Measurements from ENCODE around the gene IRF2BPL.

The IRF2BPL gene

DNA sequence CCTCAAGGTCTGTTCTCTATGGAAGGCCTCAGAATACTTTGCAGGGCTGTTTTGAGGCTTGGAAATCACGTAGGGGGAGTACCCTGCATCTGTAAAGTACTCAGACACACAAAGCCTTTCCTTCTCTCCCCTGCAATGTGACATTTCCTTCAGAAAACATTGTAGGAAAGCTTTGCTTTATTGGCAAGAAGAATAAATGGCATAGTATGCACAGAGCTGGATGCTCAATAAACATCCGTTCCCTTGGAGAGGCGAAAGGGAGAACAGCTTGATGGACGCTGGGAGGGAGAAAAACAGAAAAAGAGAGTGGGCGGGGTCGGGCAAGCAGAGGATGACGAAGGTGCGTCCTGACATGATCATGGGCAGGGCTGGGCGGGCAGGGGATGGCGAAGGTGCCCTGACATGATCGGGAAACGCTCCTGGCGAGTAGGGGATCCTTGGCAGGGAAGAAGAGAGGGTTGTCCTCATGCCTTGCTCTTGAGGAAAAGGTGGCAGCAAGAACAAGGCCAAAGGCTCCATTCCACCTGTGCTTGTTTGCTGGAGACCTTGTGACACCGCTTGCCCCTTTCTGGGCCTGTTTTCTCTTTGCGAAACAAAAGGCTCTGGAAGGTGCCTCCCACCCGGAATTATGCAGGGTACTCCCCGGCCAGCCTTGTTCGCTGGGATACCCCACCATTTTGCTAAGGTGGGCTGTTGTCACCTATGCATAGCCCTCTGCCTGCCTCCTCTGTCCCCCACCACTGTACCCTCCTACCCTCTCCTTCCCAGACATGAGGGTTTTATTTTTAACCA is 21.1 kb downstream of the IRF2BPL start:
- in situ Hi-C loops (cut with HindIII; ENCODE audit: low sequenced_read_pairs): no loop called here
- TF ChIP-seq, protein P1, sequence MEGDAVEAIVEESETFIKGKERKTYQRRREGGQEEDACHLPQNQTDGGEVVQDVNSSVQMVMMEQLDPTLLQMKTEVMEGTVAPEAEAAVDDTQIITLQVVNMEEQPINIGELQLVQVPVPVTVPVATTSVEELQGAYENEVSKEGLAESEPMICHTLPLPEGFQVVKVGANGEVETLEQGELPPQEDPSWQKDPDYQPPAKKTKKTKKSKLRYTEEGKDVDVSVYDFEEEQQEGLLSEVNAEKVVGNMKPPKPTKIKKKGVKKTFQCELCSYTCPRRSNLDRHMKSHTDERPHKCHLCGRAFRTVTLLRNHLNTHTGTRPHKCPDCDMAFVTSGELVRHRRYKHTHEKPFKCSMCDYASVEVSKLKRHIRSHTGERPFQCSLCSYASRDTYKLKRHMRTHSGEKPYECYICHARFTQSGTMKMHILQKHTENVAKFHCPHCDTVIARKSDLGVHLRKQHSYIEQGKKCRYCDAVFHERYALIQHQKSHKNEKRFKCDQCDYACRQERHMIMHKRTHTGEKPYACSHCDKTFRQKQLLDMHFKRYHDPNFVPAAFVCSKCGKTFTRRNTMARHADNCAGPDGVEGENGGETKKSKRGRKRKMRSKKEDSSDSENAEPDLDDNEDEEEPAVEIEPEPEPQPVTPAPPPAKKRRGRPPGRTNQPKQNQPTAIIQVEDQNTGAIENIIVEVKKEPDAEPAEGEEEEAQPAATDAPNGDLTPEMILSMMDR (IDR thresholded peaks at IDR 0.05; ENCODE audit: low read depth, low read length, missing control alignments): no peak
- no peak for DNase-seq (ENCODE audit: low read depth)
- H3K4me3 ChIP-seq (ENCODE audit: low read depth, low read length): no peak overlapping the region

GRCh38 chr14:77006132-77006531 is 22.4 kb downstream of the IRF2BPL start:
- in situ Hi-C loops (cut with HindIII; ENCODE audit: low sequenced_read_pairs): no loop called here
- no peak for DNase-seq (ENCODE audit: low read depth)
- TF ChIP-seq, protein P1 (IDR thresholded peaks at IDR 0.05; ENCODE audit: low read depth, low read length, missing control alignments): no peak
- H3K4me3 ChIP-seq (ENCODE audit: low read depth, low read length): no peak overlapping the region

- in situ Hi-C loops (cut with HindIII; ENCODE audit: low sequenced_read_pairs): no loop called here
- TF ChIP-seq, protein P1 (IDR thresholded peaks at IDR 0.05; ENCODE audit: low read depth, low read length, missing control alignments): no peak
- DNase-seq (ENCODE audit: low read depth): no peak
- no peak overlapping the region for H3K4me3 ChIP-seq (ENCODE audit: low read depth, low read length)
Measured at GRCh38 chr14:77005559-77005958, 22.9 kb downstream of the IRF2BPL start.

DNA sequence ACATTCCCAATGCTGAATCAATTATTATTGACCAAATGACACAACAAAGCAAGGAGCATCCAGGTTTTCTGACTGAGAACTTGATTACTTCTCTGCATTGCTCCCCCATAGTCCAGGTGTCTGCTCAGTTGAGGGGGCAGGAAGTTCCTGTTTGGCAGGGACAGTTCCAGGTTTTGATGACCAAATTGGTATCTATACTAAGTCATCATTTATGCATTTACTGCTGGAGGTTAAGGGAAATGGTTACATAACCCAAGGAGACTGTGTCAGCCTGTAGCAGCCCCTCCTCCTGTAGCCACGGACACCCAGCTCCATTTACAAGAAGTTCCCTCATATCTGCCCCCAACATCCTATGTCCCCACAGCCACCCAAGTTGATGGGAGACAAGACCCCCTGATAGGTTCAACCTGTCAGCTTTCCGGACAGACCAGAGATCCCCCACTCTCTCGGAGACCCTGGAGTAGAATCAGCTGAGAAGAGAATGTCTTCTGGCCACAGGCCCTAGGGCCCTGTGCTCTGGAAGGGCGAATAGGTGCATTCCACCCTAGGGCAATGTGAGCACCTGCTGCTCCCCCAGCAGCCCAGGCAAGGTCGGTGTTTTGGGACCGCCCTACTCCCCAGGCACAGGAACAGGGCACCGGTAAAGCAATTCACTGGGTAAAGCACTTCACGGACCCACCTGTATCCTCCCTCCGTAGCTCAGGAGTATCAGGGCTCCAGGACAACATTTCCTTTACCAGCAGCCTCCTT is 23.6 kb downstream of the IRF2BPL start:
- no peak overlapping the region for H3K4me3 ChIP-seq (ENCODE audit: low read depth, low read length)
- no peak for DNase-seq (ENCODE audit: low read depth)
- in situ Hi-C loops (cut with HindIII; ENCODE audit: low sequenced_read_pairs): no loop called here
- TF ChIP-seq, protein P1 (IDR thresholded peaks at IDR 0.05; ENCODE audit: low read depth, low read length, missing control alignments): no peak

DNA sequence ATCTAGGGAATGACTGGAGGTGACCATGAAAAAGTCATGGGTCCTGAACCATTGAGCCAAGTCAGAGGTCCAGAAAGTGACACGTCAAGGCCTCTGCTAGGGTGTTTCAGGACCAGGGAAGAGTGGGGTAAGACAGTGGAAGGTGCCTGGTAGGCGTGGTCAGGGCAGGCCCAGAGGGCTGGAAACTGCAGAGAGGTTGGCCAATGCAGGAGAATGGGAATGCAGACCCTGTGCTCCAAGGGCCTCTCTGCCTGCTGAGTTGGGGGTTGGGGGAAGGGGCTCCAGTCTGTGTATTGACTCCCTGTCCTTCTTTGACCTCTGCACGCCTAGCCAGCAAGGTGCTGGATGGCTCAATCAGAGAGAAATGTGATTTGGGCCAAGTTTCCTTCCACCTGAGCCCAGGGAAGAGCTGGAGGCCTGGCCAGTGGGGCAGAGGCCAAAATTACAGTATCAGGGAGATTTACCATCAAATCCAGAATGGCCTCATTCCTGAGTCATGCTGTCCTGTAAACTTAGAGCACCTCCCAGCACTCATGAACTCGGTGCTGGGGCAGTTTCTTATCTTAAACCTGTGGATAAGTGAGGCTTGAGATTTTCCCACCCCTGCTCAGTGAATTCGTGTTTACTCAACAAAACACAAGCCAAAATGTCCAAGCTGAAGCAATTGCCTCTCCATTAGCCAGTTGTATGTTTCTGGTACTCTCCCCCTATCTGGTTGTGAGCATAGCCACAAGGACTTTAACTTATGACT is 24.4 kb downstream of the IRF2BPL start:
- no peak overlapping the region for H3K4me3 ChIP-seq (ENCODE audit: low read depth, low read length)
- TF ChIP-seq, protein P1 (IDR thresholded peaks at IDR 0.05; ENCODE audit: low read depth, low read length, missing control alignments): no peak
- in situ Hi-C loops (cut with HindIII; ENCODE audit: low sequenced_read_pairs): no loop called here
- no peak for DNase-seq (ENCODE audit: low read depth)

GRCh38 chr14:77002889-77003288 is 25.6 kb downstream of the IRF2BPL start:
- H3K4me3 ChIP-seq (ENCODE audit: low read depth, low read length): no peak overlapping the region
- in situ Hi-C loops (cut with HindIII; ENCODE audit: low sequenced_read_pairs): no loop called here
- DNase-seq (ENCODE audit: low read depth): no peak
- TF ChIP-seq, protein P1 (IDR thresholded peaks at IDR 0.05; ENCODE audit: low read depth, low read length, missing control alignments): no peak

Measured in astrocyte of the cerebellum (primary cell).